Adrenal gland (tissue), 5 donors: ENCODE data around the gene CALCR.

Experiments
- POLR2A ChIP-seq, 2 donors: fragments of 450-650 bp; IDR thresholded peaks; one replicate each; pipeline ENCODE4 v1.6.1; 2017; ENCODE audit warnings: antibody characterized with exemption in 2 of 2, mild to moderate bottlenecking in 2 of 2, moderate library complexity in 1 of 2
- TF ChIP-seq, protein P1 (sequence below), 6 experiments: fragments of 450-650 bp in 4 of 6; fragments of 200-600 bp in 2 of 6; sonication (generic) in 1 of 6; IDR thresholded peaks; 1 replicate in 5 of 6; 2 replicates in 1 of 6; pipeline versions ENCODE4 v1.5.1 to v1.8.0; 2016 to 2021; ENCODE audit warnings: antibody characterized with exemption in 6 of 6, mild to moderate bottlenecking in 2 of 6, moderate library complexity in 1 of 6
- donor health status: DM: no; HTN: no; CAD: no.

DNA sequence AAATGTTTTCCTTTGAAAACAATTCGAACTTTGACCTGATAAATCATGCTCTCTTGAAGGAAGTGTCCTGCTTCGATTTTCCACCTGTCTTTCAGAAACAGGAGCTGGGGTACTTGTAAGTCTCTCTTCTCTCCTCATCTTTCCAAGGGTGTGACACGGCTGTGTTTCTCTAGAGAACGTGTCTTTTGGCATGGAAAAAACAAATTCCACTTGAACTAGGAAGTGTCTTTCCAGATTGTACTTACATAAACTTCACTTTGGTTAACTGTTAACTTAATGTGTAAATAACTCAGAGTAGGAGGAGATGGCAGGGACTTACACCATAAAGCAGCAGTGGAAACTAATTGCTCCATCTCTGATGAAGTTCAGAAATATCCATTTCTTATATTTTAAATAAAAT, 4.2 kb upstream of the CALCR start:
- TF ChIP-seq, protein P1, sequence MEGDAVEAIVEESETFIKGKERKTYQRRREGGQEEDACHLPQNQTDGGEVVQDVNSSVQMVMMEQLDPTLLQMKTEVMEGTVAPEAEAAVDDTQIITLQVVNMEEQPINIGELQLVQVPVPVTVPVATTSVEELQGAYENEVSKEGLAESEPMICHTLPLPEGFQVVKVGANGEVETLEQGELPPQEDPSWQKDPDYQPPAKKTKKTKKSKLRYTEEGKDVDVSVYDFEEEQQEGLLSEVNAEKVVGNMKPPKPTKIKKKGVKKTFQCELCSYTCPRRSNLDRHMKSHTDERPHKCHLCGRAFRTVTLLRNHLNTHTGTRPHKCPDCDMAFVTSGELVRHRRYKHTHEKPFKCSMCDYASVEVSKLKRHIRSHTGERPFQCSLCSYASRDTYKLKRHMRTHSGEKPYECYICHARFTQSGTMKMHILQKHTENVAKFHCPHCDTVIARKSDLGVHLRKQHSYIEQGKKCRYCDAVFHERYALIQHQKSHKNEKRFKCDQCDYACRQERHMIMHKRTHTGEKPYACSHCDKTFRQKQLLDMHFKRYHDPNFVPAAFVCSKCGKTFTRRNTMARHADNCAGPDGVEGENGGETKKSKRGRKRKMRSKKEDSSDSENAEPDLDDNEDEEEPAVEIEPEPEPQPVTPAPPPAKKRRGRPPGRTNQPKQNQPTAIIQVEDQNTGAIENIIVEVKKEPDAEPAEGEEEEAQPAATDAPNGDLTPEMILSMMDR (IDR thresholded peaks at IDR 0.05), result no peak
- no peak for TF ChIP-seq POLR2A (IDR thresholded peaks at IDR 0.05)
